ENCODE measurements around the gene LRRC8E. TPM values are rescaled to one million over a fixed set of nuclear protein-coding genes. Genes with fewer than 3 reads are reported as not detected.

The LRRC8E gene
- total RNA-seq, 1 experiment from 2014 or later = 0.77 TPM

DNA sequence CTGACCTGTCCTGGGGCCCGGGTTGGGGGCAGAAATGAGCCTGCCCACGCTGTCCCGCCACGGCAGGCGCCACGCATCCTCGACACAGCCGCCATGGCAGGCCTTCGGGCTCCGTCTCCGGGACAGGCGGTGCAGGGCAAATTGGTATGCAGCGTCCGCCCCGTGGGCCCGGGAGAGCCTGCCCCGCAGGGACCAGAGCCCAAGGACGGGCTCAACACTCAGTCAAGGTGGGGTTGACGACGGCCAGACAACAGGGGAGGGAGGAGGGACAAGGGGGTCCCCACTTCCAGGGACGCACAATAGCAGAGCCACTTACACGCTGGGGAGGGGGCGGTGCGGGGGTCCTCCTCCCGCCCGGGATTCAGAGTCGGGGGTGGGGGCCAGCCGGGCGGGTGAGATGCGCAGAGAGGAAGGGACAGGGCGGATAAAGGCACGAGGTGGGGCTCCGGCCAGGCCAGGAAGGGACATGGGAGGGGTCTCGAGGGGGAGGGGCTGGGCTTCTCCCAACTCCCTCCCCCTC is 36.4 kb downstream of the LRRC8E start:
- BruUV-seq (replicated peaks) = no TSS peak
- Histone ChIP-seq H3K9me3 (ENCODE audit: low read depth, low read length, poor library complexity, severe bottlenecking) (no peaks in the 10 kb centered on the region), H3K4me3 (ENCODE audit: low read depth, low read length, poor library complexity, severe bottlenecking) (peak overlapping the region; percentile 57), H3K27me3 (replicated peaks; ENCODE audit: insufficient read depth, low read depth, low read length, poor library complexity) (no peaks in the 10 kb centered on the region), H3K27ac (ENCODE audit: low read depth, low read length, poor library complexity, severe bottlenecking) (peak overlapping the region; percentile 40), H3K4me1 (ENCODE audit: insufficient read depth, low read length, poor library complexity, severe bottlenecking) (peaks cover 53% of the 10 kb centered on the region), H3K36me3 (ENCODE audit: insufficient read depth, low read length, poor library complexity, severe bottlenecking) (peaks cover 15% of the 10 kb centered on the region)
- CTCF ChIA-PET = no interaction called here
- TF ChIP-seq, protein P1, sequence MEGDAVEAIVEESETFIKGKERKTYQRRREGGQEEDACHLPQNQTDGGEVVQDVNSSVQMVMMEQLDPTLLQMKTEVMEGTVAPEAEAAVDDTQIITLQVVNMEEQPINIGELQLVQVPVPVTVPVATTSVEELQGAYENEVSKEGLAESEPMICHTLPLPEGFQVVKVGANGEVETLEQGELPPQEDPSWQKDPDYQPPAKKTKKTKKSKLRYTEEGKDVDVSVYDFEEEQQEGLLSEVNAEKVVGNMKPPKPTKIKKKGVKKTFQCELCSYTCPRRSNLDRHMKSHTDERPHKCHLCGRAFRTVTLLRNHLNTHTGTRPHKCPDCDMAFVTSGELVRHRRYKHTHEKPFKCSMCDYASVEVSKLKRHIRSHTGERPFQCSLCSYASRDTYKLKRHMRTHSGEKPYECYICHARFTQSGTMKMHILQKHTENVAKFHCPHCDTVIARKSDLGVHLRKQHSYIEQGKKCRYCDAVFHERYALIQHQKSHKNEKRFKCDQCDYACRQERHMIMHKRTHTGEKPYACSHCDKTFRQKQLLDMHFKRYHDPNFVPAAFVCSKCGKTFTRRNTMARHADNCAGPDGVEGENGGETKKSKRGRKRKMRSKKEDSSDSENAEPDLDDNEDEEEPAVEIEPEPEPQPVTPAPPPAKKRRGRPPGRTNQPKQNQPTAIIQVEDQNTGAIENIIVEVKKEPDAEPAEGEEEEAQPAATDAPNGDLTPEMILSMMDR (conservative IDR thresholded peaks at IDR 0.05; ENCODE audit: low read depth, low read length) = no peak
- no peak for TF ChIP-seq EZH2 (IDR thresholded peaks at IDR 0.05; ENCODE audit: borderline replicate concordance, low read depth, low read length, poor library complexity, severe bottlenecking)
- intact Hi-C loops (cut with micrococcal nuclease; ENCODE audit: unreplicated experiment) = loop anchor here (5.0 kb wide), 1 partner anchor 52 kb away; the partner anchor contains the start of gene PRR36
- POLR2A ChIA-PET (ENCODE audit: low non-redundant PET) = no interaction called here
- DNase-seq (ENCODE audit: low spot score) = no peak

DNA sequence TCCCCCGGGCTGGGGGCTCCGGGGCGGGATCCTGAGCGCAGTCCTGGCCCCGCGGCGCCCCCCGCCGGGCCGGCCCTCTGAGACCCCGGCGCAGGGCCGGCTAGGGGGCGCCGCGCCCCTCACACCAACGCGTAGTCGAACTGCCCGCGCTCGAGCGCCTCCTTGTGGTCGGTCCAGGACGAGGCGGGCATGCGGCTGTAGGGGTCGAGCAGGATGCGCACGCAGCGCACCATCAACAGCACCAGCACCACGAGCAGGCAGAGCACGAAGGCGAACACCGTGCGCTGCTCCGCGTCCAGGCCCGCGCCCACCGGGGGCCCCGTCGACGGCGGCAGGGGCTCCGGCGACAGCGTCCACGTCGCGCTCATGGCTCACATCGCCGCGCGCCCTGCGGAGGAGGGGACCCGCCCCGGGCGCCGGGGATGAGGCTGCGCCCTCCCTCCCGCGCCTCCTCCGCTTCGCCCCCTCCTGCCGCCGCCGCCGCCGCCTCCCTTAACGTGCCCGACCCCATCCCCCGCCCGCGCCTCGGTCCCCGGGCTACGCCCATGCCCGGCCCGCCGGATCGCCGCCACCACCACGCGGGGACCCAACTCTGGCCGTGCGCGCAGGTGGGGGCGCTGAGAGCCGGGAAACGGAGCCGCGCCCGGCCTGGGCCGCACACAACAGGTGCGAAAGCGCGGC is 37.0 kb downstream of the LRRC8E start:
- Histone ChIP-seq H3K4me1 (ENCODE audit: insufficient read depth, low read length, poor library complexity, severe bottlenecking) (peaks cover 51% of the 10 kb centered on the region), H3K4me3 (ENCODE audit: low read depth, low read length, poor library complexity, severe bottlenecking) (peak overlapping the region; percentile 57), H3K9me3 (ENCODE audit: low read depth, low read length, poor library complexity, severe bottlenecking) (no peaks in the 10 kb centered on the region), H3K27ac (ENCODE audit: low read depth, low read length, poor library complexity, severe bottlenecking) (peak overlapping the region; percentile 69), H3K36me3 (ENCODE audit: insufficient read depth, low read length, poor library complexity, severe bottlenecking) (peaks cover 17% of the 10 kb centered on the region), H3K27me3 (replicated peaks; ENCODE audit: insufficient read depth, low read depth, low read length, poor library complexity) (no peaks in the 10 kb centered on the region)
- TF ChIP-seq, protein P1 (conservative IDR thresholded peaks at IDR 0.05; ENCODE audit: low read depth, low read length) = peak; percentile 88
- TF ChIP-seq EZH2 (IDR thresholded peaks at IDR 0.05; ENCODE audit: borderline replicate concordance, low read depth, low read length, poor library complexity, severe bottlenecking) = no peak
- BruUV-seq (replicated peaks) = TSS peak; percentile 72
- DNase-seq (ENCODE audit: low spot score) = peak; percentile 91
- intact Hi-C loops (cut with micrococcal nuclease; ENCODE audit: unreplicated experiment) = no loop called here
- POLR2A ChIA-PET (ENCODE audit: low non-redundant PET) = no interaction called here
- CTCF ChIA-PET = no interaction called here

DNA sequence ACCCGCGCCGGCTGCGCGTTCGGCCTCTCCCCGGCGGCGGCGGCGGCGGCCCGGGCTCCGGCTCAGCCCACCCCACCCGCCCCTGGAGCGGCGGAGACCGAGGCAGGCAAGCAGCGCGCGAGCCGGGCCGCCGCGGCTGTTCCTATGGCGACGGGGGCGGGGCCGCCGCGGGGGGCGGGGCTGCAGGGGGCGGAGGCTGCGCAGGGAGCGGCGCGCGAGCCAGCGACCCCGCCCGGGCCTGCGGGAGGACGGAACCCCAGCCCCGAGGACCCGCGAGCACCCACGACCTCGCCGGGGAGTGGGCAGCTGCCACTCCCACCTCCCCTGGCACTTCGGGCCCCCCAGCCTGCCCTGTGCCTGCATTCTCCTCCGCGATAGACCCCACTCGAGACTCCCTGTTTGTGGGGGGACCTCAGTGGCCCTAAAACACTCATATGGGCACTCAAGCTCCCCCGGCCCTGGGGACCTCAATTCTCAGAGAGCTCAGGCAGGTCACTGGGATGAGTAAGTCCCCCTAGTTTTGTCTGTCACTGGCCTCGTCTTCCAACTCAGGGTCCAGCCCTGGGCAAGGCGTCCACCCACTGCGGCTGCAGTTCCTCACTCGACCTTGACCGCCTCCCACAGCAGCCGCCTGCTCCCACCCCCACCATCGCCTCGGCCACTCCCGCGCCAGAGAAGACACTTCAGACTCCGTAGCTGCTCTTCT is 37.9 kb downstream of the LRRC8E start, which contains the start of gene CTXN1:
TSS of gene CTXN1 (minus strand) at position 115 of the 706 bp plus-strand sequence. CDS start 597 bp downstream, outside the sequence.
- TF ChIP-seq, protein P1 (conservative IDR thresholded peaks at IDR 0.05; ENCODE audit: low read depth, low read length) = no peak
- no peak for TF ChIP-seq EZH2 (IDR thresholded peaks at IDR 0.05; ENCODE audit: borderline replicate concordance, low read depth, low read length, poor library complexity, severe bottlenecking)
- intact Hi-C loops (cut with micrococcal nuclease; ENCODE audit: unreplicated experiment) = no loop called here
- no TSS peak for BruUV-seq (replicated peaks)
- Histone ChIP-seq H3K27me3 (replicated peaks; ENCODE audit: insufficient read depth, low read depth, low read length, poor library complexity) (no peaks in the 10 kb centered on the region), H3K4me1 (ENCODE audit: insufficient read depth, low read length, poor library complexity, severe bottlenecking) (peaks cover 49% of the 10 kb centered on the region), H3K27ac (ENCODE audit: low read depth, low read length, poor library complexity, severe bottlenecking) (peak within 1 kb of the TSS; percentile 69), H3K4me3 (ENCODE audit: low read depth, low read length, poor library complexity, severe bottlenecking) (peak within 1 kb of the TSS; percentile 57), H3K9me3 (ENCODE audit: low read depth, low read length, poor library complexity, severe bottlenecking) (no peaks in the 10 kb centered on the region), H3K36me3 (ENCODE audit: insufficient read depth, low read length, poor library complexity, severe bottlenecking) (peaks cover 26% of the 10 kb centered on the region)
- ChIA-PET CTCF (no interaction called here), POLR2A (ENCODE audit: low non-redundant PET) (interaction anchor here (0.7 kb wide), 1 partner anchor 18 kb away, joined by 3 read pairs; no protein-coding TSS in a partner anchor)
- peak; percentile 77 for DNase-seq (ENCODE audit: low spot score)

Data from A673 (cell line).